HepG2 (cell line): ENCODE measurements around the gene SBSN. TPM values are rescaled to one million over a fixed set of nuclear protein-coding genes. Genes with fewer than 3 reads are reported as not detected.

Experiments used
- MAFF ChIP-seq: IDR thresholded peaks from 2 replicates; pipeline ENCODE4 v1.6.1; 2011; ENCODE audit warnings: low read depth, low read length, improper control_type of control experiment
- PLRG1 ChIP-seq: fragments of 450-650 bp; conservative IDR thresholded peaks from 2 replicates; pipeline ENCODE4 v1.6.1; 2016
- SRF ChIP-seq: IDR thresholded peaks from 2 replicates; pipeline ENCODE4 v1.6.1; 2011; ENCODE audit warnings: mild to moderate bottlenecking, low read depth, low read length, moderate library complexity
- ZBTB25 ChIP-seq: IDR thresholded peaks from 2 replicates; pipeline ENCODE4 v1.6.1; 2018; ENCODE audit warnings: missing genetic modification reagents
- ZNF205 ChIP-seq: IDR thresholded peaks from 2 replicates; pipeline ENCODE4 v1.6.1; 2018; ENCODE audit warnings: missing biosample characterization, missing genetic modification reagents
- ZNF318 ChIP-seq: sonication (generic); formaldehyde crosslinking; IDR thresholded peaks from 2 replicates; pipeline ENCODE4 v1.4.0; 2020; ENCODE audit warnings: mild to moderate bottlenecking, missing genetic modification reagents
- polyA plus RNA-seq, 8 experiments: library from polyadenylated mRNA; depleted of rRNA in 3 of 8; stranded (reverse) in 7 of 8; unstranded in 1 of 8; fragments of >200 nt; fragmentation: Illumina TruSeq in 4 of 8; extraction: Trizol in 4 of 8; gene quantifications; 2 replicates each; pipeline versions ENCODE4 v1.2.1 to v1.2.3, GENCODE V29; 2011 to 2016; ENCODE audit warnings: low read depth in 4 of 8, missing spikeins in 1 of 8, mixed read lengths in 1 of 8; ENCODE audit not compliant: insufficient read depth in 1 of 8
- total RNA-seq, 5 experiments: library from RNA; depleted of rRNA; stranded (reverse); fragments of >200 nt; fragmentation: Illumina TruSeq; extraction: Trizol; gene quantifications; 2 replicates each; pipeline ENCODE4 v1.2.3, GENCODE V29; 2016; ENCODE audit warnings: low read depth in 1 of 5
- TF ChIP-seq, protein P1 (sequence below): sonication (generic); formaldehyde crosslinking; IDR thresholded peaks from 2 replicates; pipeline ENCODE4 v1.5.0; 2020; ENCODE audit warnings: missing genetic modification reagents

Gene SBSN
- total and polyA plus RNA-seq, 2 of the 13 experiments (the other 11 are each of a cell fraction or from before 2014, with no cell fraction given): not detected

GRCh38 chr19:35493971-35494370 lies 34.1 kb downstream of the SBSN start (continued):
- TF ChIP-seq ZNF318 (CRISPR knock-in tag) (no peak), SRF (no peak), PLRG1 (no peak), MAFF (no peak), ZNF205 (no peak), ZBTB25 (CRISPR knock-in tag) (no peak)
- TF ChIP-seq, protein P1, sequence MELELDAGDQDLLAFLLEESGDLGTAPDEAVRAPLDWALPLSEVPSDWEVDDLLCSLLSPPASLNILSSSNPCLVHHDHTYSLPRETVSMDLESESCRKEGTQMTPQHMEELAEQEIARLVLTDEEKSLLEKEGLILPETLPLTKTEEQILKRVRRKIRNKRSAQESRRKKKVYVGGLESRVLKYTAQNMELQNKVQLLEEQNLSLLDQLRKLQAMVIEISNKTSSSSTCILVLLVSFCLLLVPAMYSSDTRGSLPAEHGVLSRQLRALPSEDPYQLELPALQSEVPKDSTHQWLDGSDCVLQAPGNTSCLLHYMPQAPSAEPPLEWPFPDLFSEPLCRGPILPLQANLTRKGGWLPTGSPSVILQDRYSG: no peak
